Osteoblast (primary cell): ENCODE results near the gene KCNQ5. TPM values are rescaled to one million over a fixed set of nuclear protein-coding genes. Genes with fewer than 3 reads are reported as not detected.

Source experiments
- DNase-seq: peaks from one replicate; pipeline ENCODE4 v3.0.0; 2011; ENCODE audit warnings: low spot score, mixed read lengths; ENCODE audit not compliant: insufficient read length; ENCODE audit errors: missing footprints
- H2AFZ ChIP-seq: 2 replicates; pipeline ENCODE4 v1.6.0; 2011; ENCODE audit warnings: mild to moderate bottlenecking, low read length
- H3K27ac ChIP-seq: 2 replicates; pipeline ENCODE4 v1.5.1; 2011; ENCODE audit warnings: mild to moderate bottlenecking, low read depth, low read length, moderate library complexity
- H3K27me3 ChIP-seq: 2 replicates; pipeline ENCODE4 v1.6.0; 2012; ENCODE audit warnings: mild to moderate bottlenecking, control low read depth, inconsistent platforms, low read length, moderate library complexity; ENCODE audit not compliant: insufficient read depth
- H3K36me3 ChIP-seq: 2 replicates; pipeline ENCODE4 v1.5.1; 2011; ENCODE audit warnings: mild to moderate bottlenecking, low read length, control low read depth, moderate library complexity; ENCODE audit not compliant: insufficient read depth
- H3K4me1 ChIP-seq: 2 replicates; pipeline ENCODE4 v1.5.1; 2011; ENCODE audit warnings: mild to moderate bottlenecking, low read length, control low read depth, moderate library complexity; ENCODE audit not compliant: insufficient read depth
- H3K4me2 ChIP-seq: 2 replicates; pipeline ENCODE4 v1.6.0; 2011; ENCODE audit warnings: mild to moderate bottlenecking, low read length; ENCODE audit not compliant: insufficient read depth
- H3K4me3 ChIP-seq: fragments of 200-600 bp; sonication (generic); 3 replicates; pipeline ENCODE4 v1.5.1; 2012; ENCODE audit warnings: mild to moderate bottlenecking, low read length, inconsistent platforms; ENCODE audit not compliant: insufficient read depth
- H3K79me2 ChIP-seq: 2 replicates; pipeline ENCODE4 v1.6.0; 2012; ENCODE audit warnings: mild to moderate bottlenecking, low read length, control low read depth, inconsistent platforms; ENCODE audit not compliant: insufficient read depth
- H3K9me3 ChIP-seq: 2 replicates; pipeline ENCODE4 v1.5.1; 2011; ENCODE audit warnings: low read depth, low read length, control low read depth
- H4K20me1 ChIP-seq: 2 replicates; pipeline ENCODE4 v1.6.0; 2012; ENCODE audit warnings: mild to moderate bottlenecking, low read length, control low read depth; ENCODE audit not compliant: insufficient read depth
- total RNA-seq: library from RNA; depleted of rRNA; stranded (reverse); fragments of >200 nt; gene quantifications from 2 replicates; pipeline ENCODE4 v1.2.3, GENCODE V29; 2012
- TF ChIP-seq, protein P1 (sequence below): IDR thresholded peaks from 2 replicates; pipeline ENCODE4 v1.5.1; 2011; ENCODE audit warnings: mild to moderate bottlenecking, low read depth, low read length, moderate library complexity; ENCODE audit errors: extremely low read depth

KCNQ5 gene
- total RNA-seq, 1 donor = 4.0 TPM

GRCh38 chr6:73079978-73080377 lies 458.1 kb downstream of the KCNQ5 start:
- Histone ChIP-seq H2AFZ (no peak overlapping the region), H3K27me3 (no peaks in the 10 kb centered on the region), H3K27ac (peak overlapping the region; percentile 85), H3K4me2 (peak overlapping the region; percentile 50), H3K79me2 (no peaks in the 10 kb centered on the region), H3K4me3 (no peak overlapping the region), H3K36me3 (no peaks in the 10 kb centered on the region), H4K20me1 (no peaks in the 10 kb centered on the region), H3K4me1 (peaks cover 15% of the 10 kb centered on the region), H3K9me3 (no peaks in the 10 kb centered on the region)
- peak; percentile 55 for DNase-seq
- TF ChIP-seq, protein P1, sequence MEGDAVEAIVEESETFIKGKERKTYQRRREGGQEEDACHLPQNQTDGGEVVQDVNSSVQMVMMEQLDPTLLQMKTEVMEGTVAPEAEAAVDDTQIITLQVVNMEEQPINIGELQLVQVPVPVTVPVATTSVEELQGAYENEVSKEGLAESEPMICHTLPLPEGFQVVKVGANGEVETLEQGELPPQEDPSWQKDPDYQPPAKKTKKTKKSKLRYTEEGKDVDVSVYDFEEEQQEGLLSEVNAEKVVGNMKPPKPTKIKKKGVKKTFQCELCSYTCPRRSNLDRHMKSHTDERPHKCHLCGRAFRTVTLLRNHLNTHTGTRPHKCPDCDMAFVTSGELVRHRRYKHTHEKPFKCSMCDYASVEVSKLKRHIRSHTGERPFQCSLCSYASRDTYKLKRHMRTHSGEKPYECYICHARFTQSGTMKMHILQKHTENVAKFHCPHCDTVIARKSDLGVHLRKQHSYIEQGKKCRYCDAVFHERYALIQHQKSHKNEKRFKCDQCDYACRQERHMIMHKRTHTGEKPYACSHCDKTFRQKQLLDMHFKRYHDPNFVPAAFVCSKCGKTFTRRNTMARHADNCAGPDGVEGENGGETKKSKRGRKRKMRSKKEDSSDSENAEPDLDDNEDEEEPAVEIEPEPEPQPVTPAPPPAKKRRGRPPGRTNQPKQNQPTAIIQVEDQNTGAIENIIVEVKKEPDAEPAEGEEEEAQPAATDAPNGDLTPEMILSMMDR = no peak

- H2AFZ ChIP-seq = no peak overlapping the region
- H3K4me3 ChIP-seq = no peak overlapping the region
- no peak overlapping the region for H3K27ac ChIP-seq
- H3K4me2 ChIP-seq = no peak overlapping the region
- H3K4me1 ChIP-seq = peaks cover 15% of the 10 kb centered on the region
- H3K79me2 ChIP-seq = no peaks in the 10 kb centered on the region
- TF ChIP-seq, protein P1 = no peak
- H4K20me1 ChIP-seq = no peaks in the 10 kb centered on the region
- no peaks in the 10 kb centered on the region for H3K9me3 ChIP-seq
- H3K27me3 ChIP-seq = no peaks in the 10 kb centered on the region
- no peaks in the 10 kb centered on the region for H3K36me3 ChIP-seq
- DNase-seq = no peak
Measured at GRCh38 chr6:73081955-73082354, 460.1 kb downstream of the KCNQ5 start.

GRCh38 chr6:73083886-73084285 lies 462.0 kb downstream of the KCNQ5 start:
- H3K4me3 ChIP-seq = no peak overlapping the region
- no peaks in the 10 kb centered on the region for H3K36me3 ChIP-seq
- TF ChIP-seq, protein P1 = no peak
- H3K27me3 ChIP-seq = no peaks in the 10 kb centered on the region
- no peak overlapping the region for H3K4me2 ChIP-seq
- H3K4me1 ChIP-seq = peaks cover 13% of the 10 kb centered on the region
- H3K79me2 ChIP-seq = no peaks in the 10 kb centered on the region
- no peaks in the 10 kb centered on the region for H4K20me1 ChIP-seq
- DNase-seq = no peak
- no peak overlapping the region for H3K27ac ChIP-seq
- H2AFZ ChIP-seq = no peak overlapping the region
- no peaks in the 10 kb centered on the region for H3K9me3 ChIP-seq

- no peak for DNase-seq
- Histone ChIP-seq H3K4me2 (no peak overlapping the region), H2AFZ (peak overlapping the region; percentile 62)
Measured at GRCh38 chr6:73085443-73085871, 463.6 kb downstream of the KCNQ5 start.

More at GRCh38 chr6:73085443-73085871, 463.6 kb downstream of the KCNQ5 start:
- H4K20me1 ChIP-seq = no peaks in the 10 kb centered on the region
- H3K27me3 ChIP-seq = no peaks in the 10 kb centered on the region
- TF ChIP-seq, protein P1 = no peak
- H3K36me3 ChIP-seq = no peaks in the 10 kb centered on the region
- H3K79me2 ChIP-seq = no peaks in the 10 kb centered on the region
- H3K9me3 ChIP-seq = no peaks in the 10 kb centered on the region
- no peaks in the 10 kb centered on the region for H3K4me1 ChIP-seq
- H3K4me3 ChIP-seq = no peak overlapping the region
- H3K27ac ChIP-seq = no peak overlapping the region
